Measurements from ENCODE around the gene AFG3L2. TPM values are rescaled to one million over a fixed set of nuclear protein-coding genes. Genes with fewer than 3 reads are reported as not detected.

Gene AFG3L2
- total RNA-seq, 1 experiment from 2014 or later = 73.5 TPM

DNA sequence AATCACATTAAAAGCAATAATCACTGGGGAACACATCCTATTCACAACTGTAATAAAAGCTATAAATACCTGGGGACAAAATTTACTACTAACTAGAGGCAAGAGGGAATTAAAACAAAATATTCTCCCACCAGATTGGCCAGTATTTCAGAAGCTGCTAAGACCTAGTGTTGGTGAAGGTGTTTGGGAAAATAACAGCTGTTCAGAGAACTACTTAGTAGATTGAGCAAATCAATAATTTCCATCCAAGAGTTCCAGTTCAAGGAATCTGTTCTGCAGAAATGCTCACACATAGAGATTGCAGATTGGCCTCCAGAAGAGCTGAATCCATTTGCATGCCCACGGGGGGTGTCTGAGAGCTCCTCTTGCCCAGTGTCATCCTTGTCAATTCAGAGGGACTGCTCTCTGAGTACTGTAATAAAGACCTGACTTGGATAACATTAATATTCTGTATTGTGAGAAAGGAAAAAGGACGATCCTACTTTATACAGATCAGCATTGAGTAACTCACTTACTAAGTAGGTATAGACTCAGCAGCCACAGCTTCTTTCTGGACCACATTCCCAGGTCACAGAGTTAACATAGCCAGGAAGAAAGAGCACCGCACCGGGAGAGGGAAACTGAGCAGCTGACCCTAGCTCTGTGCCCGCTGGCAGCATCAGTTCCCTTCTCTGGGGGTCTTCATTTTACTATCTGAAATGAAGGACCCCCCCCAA, 63.3 kb downstream of the AFG3L2 start:
- no CpG with 5 or more reads among the region's 5 CpGs for WGBS (ENCODE audit: extremely low coverage, insufficient read length, low lambda C conversion rate)
- Histone ChIP-seq H4K5ac (ENCODE audit: insufficient read length, low read depth, low read length) (no peak overlapping the region), H3K4ac (ENCODE audit: low read depth, low read length) (no peak overlapping the region), H2AK5ac (ENCODE audit: insufficient read length, low read length) (no peak overlapping the region), H3K9ac (ENCODE audit: extremely low read depth, insufficient read length, low read length) (no peak overlapping the region), H4K91ac (ENCODE audit: insufficient read length, low read depth, low read length) (no peak overlapping the region), H3K79me2 (ENCODE audit: insufficient read depth, low read length) (peaks cover 2% of the 10 kb centered on the region; the same call in 1 of the 2 replicates), H3K9me3 (ENCODE audit: control insufficient read depth, low read depth, low read length) (peaks cover 4% of the 10 kb centered on the region), H4K20me1 (ENCODE audit: control insufficient read depth, insufficient read depth, insufficient read length) (no peaks in the 10 kb centered on the region), H3K27me3 (ENCODE audit: insufficient read depth, low read length) (no peaks in the 10 kb centered on the region), H2AFZ (ENCODE audit: low read length) (no peak overlapping the region), H3K4me2 (ENCODE audit: insufficient read depth, insufficient read length, low read length) (no peak overlapping the region), H3K23me2 (ENCODE audit: insufficient read length, low read depth, low read length, poor library complexity, severe bottlenecking) (peaks cover 4% of the 10 kb centered on the region), H3K79me1 (ENCODE audit: insufficient read depth, low read depth, low read length, poor library complexity, severe bottlenecking) (no peaks in the 10 kb centered on the region), H4K8ac (replicated peaks; ENCODE audit: insufficient read length, low read depth, low read length) (no peak overlapping the region), H2BK12ac (ENCODE audit: insufficient read length, low read depth, low read length) (no peak overlapping the region), H2BK120ac (ENCODE audit: low read depth, low read length, poor library complexity, severe bottlenecking) (no peak overlapping the region), H3T11ph (ENCODE audit: low read length) (no peak overlapping the region), H2BK15ac (ENCODE audit: low read depth, low read length) (no peak overlapping the region), H3K27ac (ENCODE audit: insufficient read length, low read depth, low read length) (no peak overlapping the region), H3K18ac (ENCODE audit: insufficient read length, low read depth, low read length) (no peak overlapping the region), H3K56ac (ENCODE audit: insufficient read length, low read depth, low read length) (no peak overlapping the region), H3K4me1 (ENCODE audit: insufficient read depth, low read length) (no peaks in the 10 kb centered on the region), H2BK5ac (ENCODE audit: insufficient read length, low read length) (no peak overlapping the region), H2BK20ac (ENCODE audit: low read depth, low read length, poor library complexity, severe bottlenecking) (no peak overlapping the region), H3K14ac (ENCODE audit: insufficient read depth, low read length) (no peak overlapping the region), H3K23ac (ENCODE audit: insufficient read length, low read depth, low read length) (no peak overlapping the region)
- Mint-ChIP-seq H3K36me3 (ENCODE audit: insufficient read depth in 1 of 3, low read depth in 3 of 3) (peaks cover 36 to 81% (median 38%) of the 10 kb centered on the region in 3 experiments), H3K4me1 (peaks cover 23 to 24% of the 10 kb centered on the region in 2 experiments), H3K4me3 (no peak overlapping the region), H3K27me3 (ENCODE audit: low read depth) (peaks cover 1% of the 10 kb centered on the region; the same call in 1 of the 2 replicates), H3K9me3 (peaks cover 5 to 12% of the 10 kb centered on the region in 2 experiments; a peak in 4 of 5 replicates), H3K27ac (no peak overlapping the region)
- TF ChIP-seq, protein P1, sequence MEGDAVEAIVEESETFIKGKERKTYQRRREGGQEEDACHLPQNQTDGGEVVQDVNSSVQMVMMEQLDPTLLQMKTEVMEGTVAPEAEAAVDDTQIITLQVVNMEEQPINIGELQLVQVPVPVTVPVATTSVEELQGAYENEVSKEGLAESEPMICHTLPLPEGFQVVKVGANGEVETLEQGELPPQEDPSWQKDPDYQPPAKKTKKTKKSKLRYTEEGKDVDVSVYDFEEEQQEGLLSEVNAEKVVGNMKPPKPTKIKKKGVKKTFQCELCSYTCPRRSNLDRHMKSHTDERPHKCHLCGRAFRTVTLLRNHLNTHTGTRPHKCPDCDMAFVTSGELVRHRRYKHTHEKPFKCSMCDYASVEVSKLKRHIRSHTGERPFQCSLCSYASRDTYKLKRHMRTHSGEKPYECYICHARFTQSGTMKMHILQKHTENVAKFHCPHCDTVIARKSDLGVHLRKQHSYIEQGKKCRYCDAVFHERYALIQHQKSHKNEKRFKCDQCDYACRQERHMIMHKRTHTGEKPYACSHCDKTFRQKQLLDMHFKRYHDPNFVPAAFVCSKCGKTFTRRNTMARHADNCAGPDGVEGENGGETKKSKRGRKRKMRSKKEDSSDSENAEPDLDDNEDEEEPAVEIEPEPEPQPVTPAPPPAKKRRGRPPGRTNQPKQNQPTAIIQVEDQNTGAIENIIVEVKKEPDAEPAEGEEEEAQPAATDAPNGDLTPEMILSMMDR (conservative IDR thresholded peaks at IDR 0.05) = no peak
- DNase-seq = no peak
